Stimulated activated CD4-positive, alpha-beta T cell treated with anti-CD3 and anti-CD28 coated beads, Interleukin-15, amount 100 ng/mL, for 1 hour (primary cell): ENCODE data around the gene LRRC8E.
"Not testable (repeated sequence)": the region's sequence is repeated elsewhere in the genome, so short reads cannot be mapped to it uniquely, and the experiment has no call there.

Experiments
- DNase-seq, 2 donors: peaks; one replicate each; pipeline ENCODE4 v3.0.0-alpha.2; 2020; ENCODE audit warnings: low read depth in 1 of 2, low spot score in 1 of 2

Gene LRRC8E

DNA sequence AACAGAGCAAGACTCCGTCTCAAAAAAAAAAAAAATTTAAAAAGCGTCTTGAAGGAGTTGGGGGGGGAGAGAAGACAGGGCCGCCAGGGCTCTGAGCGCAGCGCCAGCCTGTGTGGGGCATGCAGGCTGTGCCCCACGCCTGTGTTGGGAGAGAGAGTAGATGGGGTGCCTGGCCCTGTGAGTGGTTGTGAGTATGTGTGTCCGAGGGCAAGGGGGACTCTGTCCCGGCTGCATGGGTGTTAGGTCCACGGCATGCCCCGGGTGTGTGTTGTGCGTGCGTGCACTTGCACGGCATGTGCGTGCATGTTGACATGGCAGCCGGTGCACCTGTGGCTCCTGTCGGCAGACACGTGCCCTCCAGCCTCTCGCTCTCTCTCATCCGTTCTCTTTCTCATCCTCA, 18.8 kb downstream of the LRRC8E start:
- no peak for DNase-seq

DNA sequence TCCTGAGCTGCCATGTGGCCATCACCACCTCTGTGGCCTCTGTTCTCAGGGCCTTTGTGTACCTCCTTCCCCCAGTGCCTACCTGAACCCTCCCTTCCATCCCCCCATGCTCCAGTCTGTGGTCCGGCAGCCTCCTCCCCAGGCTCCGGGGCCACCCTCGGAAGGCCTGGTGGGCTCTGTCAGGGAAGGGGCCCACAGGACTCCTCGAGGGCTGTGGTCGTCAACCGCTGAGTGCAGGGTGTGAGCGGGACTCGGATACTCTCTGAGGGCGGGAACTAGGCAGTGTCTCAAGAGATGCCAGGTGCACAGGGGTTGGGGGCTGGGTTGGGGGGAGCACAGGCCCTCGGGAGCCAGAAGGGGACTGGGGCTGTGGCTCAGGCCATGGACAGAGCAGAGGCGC, 19.2 kb downstream of the LRRC8E start:
- no peak for DNase-seq

DNA sequence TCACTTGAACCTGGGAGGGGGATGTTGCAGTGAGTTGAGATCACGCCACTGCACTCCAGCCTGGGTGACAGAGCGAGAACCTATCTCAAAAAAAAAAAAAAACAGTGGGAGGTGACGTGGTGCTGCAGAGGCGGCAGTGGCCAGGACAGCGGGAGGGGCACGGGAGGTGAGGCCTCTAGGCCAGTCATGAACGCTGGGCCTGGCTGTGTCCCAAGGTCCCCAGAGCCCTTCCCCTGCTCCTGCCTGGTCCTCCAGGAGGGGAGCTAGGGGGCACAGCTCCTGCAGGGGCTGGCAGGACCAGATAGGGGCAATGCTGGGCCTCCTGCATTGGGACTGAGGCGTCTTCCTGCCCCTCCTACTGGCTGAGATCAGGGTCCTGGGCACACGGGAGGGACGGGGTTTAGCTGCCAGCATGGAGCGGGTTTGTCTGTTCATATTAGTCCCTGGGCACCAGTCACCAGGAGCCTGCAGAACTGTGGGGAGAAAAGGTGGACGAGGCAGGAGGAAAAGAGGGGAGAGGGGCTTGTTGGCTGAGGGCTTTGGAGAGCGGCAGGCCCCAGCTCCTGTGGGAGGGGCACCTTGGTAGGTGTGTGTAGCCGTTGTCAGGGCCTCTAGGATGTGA, 19.9 kb downstream of the LRRC8E start:
- DNase-seq = no peak

DNA sequence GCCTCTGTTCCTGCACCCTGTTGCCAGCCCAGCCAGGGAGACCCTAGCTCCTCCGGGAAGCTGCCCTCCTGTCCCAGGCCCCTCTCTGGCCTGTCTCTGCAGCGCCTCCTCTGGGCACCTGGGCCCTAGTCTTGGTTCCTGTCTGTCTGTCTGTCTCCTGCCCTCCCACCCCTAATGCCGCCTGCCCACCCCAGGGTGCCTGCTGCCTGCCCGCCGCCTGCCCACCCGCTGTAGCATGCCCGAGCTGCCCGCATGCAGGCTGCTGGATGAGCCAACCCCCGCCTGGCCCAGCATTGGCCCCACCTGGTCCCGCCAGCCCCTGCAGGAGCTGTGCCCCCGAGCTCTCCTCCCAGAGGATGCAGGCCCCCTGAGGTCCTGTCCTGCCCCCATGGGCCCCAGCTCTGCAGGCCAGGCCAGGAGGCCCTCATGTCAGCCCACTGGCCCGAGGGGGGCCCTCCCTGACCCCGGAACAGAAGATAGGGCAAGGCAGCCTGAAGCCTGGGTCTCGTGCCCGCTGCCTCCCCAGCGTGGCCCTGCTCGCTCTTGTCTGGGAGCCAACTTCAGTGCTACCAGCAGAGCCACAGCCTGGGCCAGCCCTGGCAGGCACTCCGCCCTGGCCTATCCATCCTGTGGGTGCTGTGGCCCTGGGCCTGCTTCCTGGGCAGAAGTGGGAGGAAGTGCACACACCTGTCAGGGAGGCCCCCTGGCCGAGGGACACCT, 20.6 kb downstream of the LRRC8E start:
- no peak for DNase-seq

DNA sequence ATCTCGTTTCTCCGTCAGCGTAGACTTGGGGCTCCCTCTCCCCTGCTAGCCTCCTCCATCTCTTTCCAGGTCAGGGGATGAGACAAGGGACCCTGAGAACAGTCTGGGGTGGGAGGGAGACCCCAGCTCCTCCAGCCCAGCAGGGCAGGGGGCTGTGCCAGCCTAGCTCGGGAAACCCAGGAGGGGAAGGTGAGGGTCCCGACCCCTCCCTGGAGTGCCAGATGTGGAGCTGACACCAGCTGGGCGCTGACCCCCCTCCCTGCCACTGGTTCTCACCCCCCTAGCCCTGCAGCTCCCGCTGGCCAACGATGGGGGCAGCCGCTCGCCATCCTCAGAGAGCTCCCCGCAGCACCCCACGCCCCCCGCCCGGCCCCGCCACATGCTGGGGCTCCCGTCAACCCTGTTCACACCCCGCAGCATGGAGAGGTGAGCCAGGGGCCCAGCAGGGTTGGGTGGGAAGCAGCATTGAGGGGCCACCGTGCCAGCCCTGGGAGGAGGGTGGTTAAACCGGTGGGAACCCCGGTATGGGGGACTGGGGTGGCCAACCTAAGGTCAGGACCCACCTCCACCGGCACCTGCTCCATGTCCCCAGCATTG, 21.3 kb downstream of the LRRC8E start:
- no peak for DNase-seq

DNA sequence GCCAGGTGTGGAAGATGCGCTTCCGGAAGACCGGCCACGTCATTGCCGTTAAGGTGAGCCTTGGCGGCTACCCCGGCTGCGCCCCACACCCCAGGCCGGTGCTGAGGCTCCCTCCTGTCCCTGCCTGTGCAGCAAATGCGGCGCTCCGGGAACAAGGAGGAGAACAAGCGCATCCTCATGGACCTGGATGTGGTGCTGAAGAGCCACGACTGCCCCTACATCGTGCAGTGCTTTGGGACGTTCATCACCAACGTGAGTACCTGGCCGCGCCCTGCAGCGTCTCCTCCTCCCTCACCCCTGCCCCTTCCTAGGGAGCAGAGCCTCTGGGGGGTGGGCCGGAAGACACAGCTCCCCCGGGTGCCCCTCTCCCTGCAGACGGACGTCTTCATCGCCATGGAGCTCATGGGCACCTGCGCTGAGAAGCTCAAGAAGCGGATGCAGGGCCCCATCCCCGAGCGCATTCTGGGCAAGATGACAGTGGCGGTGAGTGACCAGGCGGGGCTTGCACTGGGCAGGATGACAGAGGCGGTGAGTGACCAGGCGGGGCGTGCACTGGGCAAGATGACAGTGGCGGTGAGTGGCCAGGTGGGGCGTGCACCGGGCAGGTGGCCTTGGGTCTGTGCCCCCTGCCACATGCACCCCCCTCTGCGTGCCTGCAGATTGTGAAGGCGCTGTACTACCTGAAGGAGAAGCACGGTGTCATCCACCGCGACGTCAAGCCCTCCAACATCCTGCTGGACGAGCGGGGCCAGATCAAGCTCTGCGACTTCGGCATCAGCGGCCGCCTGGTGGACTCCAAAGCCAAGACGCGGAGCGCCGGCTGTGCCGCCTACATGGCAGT, 22.2 kb downstream of the LRRC8E start:
- no peak for DNase-seq

DNA sequence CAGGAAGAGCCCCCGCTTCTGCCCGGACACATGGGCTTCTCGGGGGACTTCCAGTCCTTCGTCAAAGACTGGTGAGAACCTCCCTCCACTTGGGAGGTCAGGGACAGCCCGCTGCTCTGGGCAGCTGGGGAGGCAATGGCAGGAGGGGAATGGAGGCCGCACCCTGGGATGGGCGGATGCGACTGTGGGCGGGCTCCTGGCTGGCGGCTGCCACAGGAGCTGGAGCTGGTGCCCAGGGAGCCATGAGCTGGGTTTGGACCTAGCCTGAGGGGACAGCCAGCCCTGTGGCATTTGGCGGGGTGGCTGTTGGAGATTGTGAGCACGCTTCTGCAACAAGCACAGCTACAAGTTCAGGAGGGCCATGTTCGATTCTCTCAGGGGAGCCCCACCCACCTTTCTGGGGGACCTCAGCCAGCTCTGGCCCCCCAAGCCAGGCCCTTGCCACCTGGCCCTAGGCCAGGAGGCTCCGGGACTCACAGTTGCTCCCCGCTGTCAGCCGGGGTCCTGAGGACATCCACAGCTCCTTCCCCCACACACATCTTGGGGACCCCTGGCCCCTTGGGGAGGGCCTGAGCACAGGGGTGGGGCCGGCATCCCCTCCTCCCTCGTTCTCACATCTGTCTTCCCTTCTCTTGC, 23.3 kb downstream of the LRRC8E start:
- no peak for DNase-seq

DNA sequence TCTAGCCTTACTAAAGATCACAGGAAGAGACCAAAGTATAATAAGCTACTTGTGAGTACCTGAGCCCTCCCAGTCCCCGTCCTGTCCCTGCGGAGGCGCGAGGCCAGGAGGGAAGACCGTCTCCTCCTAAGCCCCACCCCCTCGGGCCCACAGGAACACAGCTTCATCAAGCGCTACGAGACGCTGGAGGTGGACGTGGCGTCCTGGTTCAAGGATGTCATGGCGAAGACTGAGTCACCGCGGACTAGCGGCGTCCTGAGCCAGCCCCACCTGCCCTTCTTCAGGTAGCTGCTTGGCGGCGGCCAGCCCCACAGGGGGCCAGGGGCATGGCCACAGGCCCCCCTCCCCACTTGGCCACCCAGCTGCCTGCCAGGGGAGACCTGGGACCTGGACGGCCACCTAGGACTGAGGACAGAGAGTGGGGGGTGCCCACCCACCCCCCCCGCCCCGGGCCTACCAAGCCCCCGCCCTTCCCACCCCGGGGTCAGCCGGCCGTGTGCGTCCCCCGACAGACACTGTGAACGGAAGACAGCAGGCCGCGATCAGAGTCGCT, 23.9 kb downstream of the LRRC8E start:
- DNase-seq = no peak

DNA sequence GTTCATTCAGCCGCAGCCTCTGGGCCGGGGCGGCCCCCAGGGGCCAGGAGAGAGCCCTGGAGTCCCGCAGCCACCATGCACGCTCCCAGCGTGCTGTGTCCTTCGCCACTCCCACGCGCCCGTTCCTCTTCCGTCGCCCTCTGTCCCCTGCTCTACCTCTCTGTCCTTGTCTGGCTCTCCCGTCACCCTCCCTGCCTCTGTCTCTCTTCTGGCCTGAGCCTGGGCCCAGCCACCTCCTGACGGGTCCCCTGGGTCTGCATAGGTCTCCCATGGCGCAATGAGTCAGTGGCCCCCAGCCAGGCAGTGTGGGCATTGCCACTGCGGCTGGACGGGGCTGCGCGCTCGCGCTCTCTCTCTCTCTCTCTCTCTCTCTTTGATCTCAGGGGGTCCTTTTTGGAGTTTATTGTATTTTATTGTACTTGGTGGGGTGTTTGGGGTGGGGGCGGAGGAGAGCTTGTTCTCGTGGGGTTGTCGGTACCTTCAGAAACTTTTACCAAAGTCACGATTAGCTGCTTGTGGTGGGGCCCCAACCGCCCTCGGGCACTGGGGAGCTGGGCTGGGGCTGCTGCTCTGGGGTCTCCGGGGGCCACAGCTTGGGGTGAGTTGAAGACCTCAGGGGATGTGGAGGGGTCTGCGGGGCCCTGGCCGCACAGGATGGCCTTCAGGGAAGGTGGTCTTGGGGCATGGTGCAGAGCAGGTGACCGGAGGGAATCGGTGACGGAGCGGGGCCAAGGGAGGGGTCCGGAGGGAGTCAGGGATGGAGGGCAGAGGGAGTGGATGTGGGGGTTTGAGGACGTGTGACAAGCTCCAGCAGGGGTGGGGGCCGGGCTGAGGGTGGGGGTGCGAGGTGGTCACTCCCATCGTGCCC, 24.6 kb downstream of the LRRC8E start:
- DNase-seq = no peak

DNA sequence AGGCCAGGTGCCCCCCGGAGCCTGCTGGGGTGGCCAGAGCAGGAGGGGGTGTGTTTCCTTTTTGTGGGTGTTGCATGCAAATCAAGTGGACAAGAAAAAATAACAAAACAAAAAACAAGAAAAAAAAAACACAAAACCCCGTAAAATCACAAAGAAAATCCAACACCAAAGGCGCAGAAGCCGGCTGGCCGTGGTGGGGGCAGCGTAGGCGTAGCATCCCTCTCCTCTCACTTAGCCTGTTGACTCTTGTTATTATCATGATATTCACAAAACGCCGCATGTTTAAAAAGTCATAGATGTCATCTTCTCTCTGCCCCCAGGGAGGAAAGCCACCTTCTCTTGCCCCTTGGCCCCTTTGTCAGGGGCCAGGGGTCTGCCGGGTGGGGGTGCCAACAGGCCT, 25.3 kb downstream of the LRRC8E start:
- DNase-seq = no peak

DNA sequence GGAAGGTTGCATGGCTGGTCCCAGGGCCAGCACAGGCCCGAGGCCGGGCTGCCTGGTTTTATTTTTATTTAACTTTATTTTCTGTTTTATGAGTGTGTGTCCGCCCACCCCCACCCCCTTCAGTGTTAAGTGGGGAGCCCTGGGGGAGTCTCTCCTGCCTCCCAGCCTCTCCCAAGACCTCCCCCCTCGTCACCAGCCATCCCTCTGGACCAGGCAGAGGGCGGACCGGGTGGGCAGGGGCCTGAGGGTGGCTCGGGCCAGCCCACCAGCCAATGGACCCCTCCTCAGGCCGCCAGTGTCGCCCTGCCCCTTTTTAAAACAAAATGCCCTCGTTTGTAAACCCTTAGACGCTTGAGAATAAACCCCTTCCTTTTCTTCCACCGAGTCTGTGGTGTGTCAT, 25.8 kb downstream of the LRRC8E start:
- no peak for DNase-seq

DNA sequence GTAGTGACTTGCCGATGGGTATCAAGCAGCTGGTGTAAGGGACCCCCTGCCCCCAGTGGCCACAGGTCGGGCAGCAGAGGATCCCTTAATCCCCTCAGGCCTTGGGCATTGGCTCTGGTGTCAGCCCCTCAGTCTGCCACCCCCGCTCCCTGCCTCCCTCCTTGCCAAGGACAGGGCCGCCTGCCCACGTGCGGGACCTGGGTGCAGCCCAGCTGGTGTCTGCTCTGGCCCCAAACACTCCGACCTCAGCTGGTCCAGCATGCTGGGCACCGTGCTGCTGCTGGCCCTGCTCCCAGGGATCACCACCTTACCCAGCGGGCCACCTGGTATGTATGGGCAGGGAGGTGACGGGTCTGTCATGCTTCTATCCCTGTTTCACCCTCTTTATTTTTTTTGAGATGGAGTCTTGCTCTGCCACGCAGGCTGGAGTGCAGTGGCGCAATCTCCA, 26.3 kb downstream of the LRRC8E start, which contains the start of gene TGFBR3L:
TSS of gene TGFBR3L (plus strand) at position 233 of the 448 bp plus-strand sequence.
- no peak for DNase-seq

DNA sequence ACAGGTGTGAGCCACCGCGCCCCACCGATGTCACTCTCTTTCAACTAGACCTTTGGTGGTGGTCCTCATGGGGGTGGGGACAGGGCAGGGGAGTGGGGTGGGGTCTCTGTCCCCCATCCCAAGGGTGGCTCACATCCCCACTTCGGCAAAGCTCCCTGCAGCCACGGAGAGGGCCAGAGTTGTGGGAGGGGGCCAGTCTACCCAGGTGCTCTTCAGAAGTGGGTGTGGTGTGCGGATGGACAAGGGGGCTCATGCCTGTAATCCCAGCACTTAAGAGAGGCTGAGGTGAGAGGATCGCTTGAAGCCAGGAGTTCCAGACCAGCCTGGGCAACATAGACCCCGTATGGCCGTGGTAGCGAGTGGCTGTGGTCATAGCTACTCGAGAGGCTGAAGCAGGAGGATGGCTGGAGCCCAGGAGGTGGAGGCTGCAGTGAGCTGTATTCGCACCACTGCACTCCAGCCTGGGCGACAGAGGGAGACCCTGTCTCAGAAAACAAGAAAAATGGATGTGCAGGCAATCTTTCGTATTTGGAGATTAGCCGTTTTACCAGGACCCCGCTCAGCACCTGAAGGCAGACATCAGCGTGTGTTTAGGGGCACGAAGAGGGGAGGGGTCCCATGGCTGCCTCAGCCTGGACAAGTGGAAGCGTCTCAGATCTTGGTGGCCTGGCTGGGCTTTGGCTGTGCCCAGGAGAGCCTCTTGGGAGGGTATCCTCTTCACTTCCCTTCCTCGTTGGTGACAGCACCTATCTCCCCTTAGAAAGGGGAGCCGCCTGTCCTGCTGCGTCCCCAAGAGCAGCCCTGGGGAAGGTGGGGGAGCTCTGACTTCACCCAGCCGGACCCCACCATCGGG, 27.2 kb downstream of the LRRC8E start:
- DNase-seq = no peak

DNA sequence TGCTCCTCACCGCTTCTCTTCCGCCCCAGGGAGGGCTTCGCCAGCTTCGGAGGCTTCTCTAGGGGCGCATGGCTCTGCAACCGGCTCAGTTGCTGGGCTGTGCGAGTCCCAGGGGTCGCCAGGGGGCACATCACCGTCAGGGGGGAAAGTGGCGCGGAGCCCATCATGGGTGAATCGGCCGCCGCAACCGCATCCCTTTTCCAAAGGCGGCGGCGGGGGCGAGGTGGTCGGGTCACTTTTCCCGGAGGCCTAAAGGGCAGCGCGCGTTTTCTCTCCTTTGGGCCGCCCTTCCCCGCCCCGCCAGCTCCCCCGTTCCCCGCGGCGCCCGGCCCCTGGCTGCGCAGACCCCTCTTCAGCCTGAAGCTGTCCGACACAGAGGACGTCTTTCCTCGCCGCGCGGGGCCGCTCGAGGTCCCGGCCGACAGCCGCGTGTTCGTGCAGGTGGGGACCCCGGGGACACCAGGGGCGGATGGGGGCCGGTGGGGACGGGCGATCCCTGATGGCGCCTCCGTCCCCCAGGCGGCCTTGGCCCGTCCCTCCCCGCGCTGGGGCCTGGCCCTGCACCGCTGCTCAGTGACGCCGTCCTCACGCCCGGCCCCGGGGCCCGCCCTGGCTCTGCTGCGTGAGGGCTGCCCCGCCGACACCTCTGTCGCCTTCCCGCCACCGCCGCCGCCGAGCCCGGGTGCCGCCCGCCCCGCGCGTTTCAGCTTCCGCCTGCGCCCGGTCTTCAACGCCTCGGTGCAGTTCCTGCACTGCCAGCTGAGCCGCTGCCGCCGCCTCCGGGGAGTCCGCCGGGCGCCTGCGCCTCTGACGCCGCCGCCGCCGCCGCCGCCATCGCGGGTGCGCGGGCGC, 28.0 kb downstream of the LRRC8E start:
- no peak for DNase-seq

DNA sequence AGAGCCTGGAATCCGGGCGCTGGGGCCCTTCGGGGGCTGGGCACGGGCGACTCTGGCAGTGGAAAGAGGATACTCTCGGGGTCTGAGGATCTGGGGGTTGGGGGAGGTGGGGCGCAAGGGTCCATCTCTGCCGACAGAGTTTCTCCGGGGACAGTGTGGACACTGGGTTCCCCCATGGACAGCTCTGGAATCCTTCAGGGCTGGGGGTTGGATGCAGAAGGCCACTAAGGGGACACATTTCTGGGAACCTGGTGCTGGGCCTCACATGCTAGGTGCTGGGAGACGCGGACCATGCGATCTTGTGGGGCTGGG, 28.6 kb downstream of the LRRC8E start:
- no peak for DNase-seq

DNA sequence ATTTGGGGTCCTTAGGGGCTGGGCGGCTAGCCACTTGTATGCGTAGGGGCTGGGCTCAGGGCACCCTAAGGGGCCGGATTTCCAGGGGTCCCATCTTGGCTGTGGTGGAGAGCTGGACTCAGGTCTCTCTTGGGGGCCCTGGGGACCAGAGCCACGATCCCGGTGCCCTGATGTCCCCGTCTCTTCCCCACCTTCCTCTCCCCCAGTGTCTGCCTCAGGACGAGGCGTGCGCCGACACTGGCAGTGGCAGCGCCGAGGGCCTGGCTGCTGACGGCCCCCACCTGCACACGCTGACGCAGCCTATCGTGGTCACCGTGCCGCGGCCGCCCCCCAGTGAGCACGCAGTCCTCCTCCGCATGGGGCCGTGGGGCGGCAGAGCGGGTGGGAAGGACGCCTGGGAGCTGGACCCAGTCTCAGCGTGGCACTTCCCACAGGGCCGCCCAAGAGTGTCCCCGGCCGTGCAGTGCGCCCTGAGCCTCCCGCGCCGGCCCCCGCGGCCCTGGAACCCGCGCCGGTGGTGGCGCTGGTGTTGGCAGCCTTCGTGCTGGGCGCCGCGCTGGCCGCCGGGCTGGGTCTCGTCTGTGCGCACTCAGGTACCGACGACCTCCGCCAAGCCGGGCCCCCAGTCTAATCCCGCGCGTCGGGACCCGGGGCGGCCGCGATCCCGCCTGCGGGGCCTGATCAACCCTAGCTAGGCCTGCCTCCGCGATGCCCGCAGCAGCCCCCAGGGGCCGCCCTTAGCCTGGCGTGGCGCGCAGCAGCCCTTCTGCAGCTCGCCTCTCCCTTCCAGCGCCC, 29.2 kb downstream of the LRRC8E start:
- peak in 1 of 2 donors; percentile 52 for DNase-seq

DNA sequence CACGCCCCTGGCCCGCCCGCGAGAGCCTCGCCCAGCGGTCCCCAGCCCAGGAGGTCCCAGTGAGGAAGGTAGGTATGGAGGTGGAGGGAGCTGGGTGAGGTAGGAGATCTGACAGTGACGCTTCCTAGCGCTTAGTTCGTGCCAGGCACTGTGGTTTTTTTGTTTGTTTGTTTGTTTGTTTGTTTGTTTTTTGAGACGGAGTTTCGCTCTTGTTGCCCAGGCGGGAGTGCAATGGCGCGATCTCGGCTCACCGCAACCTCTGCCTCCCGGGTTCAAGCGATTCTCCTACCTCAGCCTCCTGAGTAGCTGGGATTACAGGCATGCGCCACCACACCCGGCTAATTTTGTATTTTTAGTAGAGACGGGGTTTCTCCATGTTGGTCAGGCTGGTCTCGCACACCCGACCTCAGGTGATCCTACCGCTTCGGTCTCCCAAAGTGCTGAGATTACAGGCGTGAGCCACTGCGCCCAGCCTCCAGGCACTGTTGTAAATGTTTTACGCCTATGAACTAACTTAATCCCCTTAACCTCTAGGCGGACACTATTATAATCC, 29.8 kb downstream of the LRRC8E start:
- DNase-seq = not testable (repeated sequence)
